Smooth muscle cell (in vitro differentiated cells): ENCODE measurements around the gene MRPL43. TPM values are rescaled to one million over a fixed set of nuclear protein-coding genes. Genes with fewer than 3 reads are reported as not detected.
"Not testable (repeated sequence)": the region's sequence is repeated elsewhere in the genome, so short reads cannot be mapped to it uniquely, and the experiment has no call there.

Source experiments
- DNase-seq: peaks from one replicate; lab custom pipeline; 2025; ENCODE audit not compliant: unreplicated experiment; lab: John Stamatoyannopoulos, UW
- H2AFZ ChIP-seq: fragments of 200-600 bp; sonication (generic); 2 replicates; pipeline ENCODE4 v1.6.0; 2016; ENCODE audit warnings: antibody characterized with exemption, low read depth, mild to moderate bottlenecking
- H3F3A ChIP-seq: fragments of 200-600 bp; sonication (generic); 2 replicates; pipeline ENCODE4 v1.6.0; 2017; ENCODE audit warnings: antibody characterized with exemption, low read depth
- H3K27ac ChIP-seq: fragments of 200-600 bp; sonication (generic); 2 replicates; pipeline ENCODE4 v1.5.1; 2016; ENCODE audit warnings: low read depth, mild to moderate bottlenecking
- H3K27me3 ChIP-seq: fragments of 200-600 bp; sonication (generic); 2 replicates; pipeline ENCODE4 v1.6.1; 2016; ENCODE audit warnings: low read depth, mild to moderate bottlenecking
- H3K36me3 ChIP-seq: fragments of 200-600 bp; sonication (generic); 2 replicates; pipeline ENCODE4 v1.5.1; 2016; ENCODE audit warnings: low read depth
- H3K4me1 ChIP-seq: fragments of 200-600 bp; sonication (generic); 2 replicates; pipeline ENCODE4 v1.5.1; 2016; ENCODE audit warnings: low read depth
- H3K4me2 ChIP-seq: fragments of 200-600 bp; sonication (generic); 2 replicates; pipeline ENCODE4 v1.6.0; 2016; ENCODE audit warnings: mild to moderate bottlenecking
- H3K4me3 ChIP-seq: fragments of 200-600 bp; sonication (generic); 2 replicates; pipeline ENCODE4 v1.5.1; 2016; ENCODE audit warnings: mild to moderate bottlenecking
- H3K79me2 ChIP-seq: fragments of 200-600 bp; sonication (generic); 2 replicates; pipeline ENCODE4 v1.6.0; 2016; ENCODE audit warnings: low read depth, mild to moderate bottlenecking
- H3K9ac ChIP-seq: fragments of 200-600 bp; sonication (generic); 2 replicates; pipeline ENCODE4 v1.6.0; 2016; ENCODE audit warnings: low read depth
- H3K9me3 ChIP-seq: fragments of 200-600 bp; sonication (generic); replicated peaks from 2 replicates; pipeline ENCODE4 v1.5.1; 2016; ENCODE audit warnings: low read depth
- H4K20me1 ChIP-seq: fragments of 200-600 bp; sonication (generic); 2 replicates; pipeline ENCODE4 v1.6.0; 2016; ENCODE audit warnings: low read depth
- CTCF ChIP-seq: fragments of 200-600 bp; sonication (generic); IDR thresholded peaks from 2 replicates; pipeline ENCODE4 v1.5.1; 2017; ENCODE audit warnings: borderline replicate concordance, mild to moderate bottlenecking, antibody characterized with exemption; ENCODE audit not compliant: insufficient read depth, poor library complexity, severe bottlenecking
- WGBS: methylation state at CpG from one replicate; pipeline ENCODE4 v1.1.7; 2016; ENCODE audit warnings: low lambda C conversion rate; 5-methylcytosine and 5-hydroxymethylcytosine counted together
- polyA plus RNA-seq: library from polyadenylated mRNA; unstranded; fragments of >200 nt; fragmentation: Nextera tagmentation; extraction: Ambion mirVana; gene quantifications from 2 replicates; pipeline ENCODE4 v1.2.1, GENCODE V29; 2016
- total RNA-seq: library from RNA; depleted of rRNA; stranded (reverse); fragments of >200 nt; gene quantifications from 2 replicates; pipeline ENCODE4 v1.2.3, GENCODE V29; 2014

MRPL43 gene
- total and polyA plus RNA-seq, 2 experiments from 2014 or later = 89.9 to 120 TPM

DNA sequence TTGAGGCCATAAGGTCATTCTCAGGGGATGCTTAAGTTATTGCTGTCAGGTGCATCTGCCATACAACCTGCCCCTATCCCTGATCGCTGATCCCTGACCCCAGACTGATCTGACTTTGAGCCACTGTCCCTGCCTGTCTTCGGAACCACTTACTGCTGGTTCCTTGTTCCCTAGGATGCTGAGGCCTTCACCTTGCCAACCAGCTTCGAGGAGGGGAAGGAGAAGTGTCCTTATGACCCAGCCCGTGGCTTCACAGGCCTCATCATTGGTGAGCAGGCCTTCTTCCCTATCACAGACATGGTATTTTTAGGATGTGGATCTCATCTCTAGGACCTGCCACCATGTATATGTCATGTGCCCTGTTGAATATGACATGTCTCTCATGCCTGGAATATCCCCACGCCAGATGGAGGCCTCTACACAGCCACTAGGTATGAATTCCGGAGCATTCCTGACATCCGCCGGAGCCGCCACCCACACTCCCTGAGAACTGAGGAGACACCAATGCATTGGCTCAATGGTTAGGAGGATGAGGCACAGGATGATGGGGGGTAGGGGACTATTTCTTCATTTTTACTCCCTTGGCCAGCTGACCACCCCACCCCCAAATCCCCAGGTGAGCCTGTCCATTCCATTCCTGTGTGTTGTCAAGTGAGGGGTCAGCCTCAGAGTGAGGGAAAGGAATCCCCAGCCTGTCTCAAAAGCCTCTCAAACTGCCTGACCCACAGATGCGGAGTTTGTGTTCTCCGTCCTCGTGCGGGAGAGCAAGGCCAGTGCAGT is 9.0 kb downstream of the MRPL43 start:
- Histone ChIP-seq H3K27ac (no peak overlapping the region), H3K9me3 (no peaks in the 10 kb centered on the region), H3K4me2 (no peak overlapping the region), H3F3A (no peaks in the 10 kb centered on the region), H3K4me3 (no peak overlapping the region), H3K9ac (no peak overlapping the region), H3K79me2 (no peaks in the 10 kb centered on the region), H3K4me1 (no peaks in the 10 kb centered on the region), H3K36me3 (no peaks in the 10 kb centered on the region), H3K27me3 (no peaks in the 10 kb centered on the region), H2AFZ (no peak overlapping the region), H4K20me1 (no peaks in the 10 kb centered on the region)
- DNase-seq = no peak
- TF ChIP-seq CTCF = no peak
- 93% methylated on average over 13 of the region's 13 CpGs for WGBS

GRCh38 chr10:100977436-100977835 is 9.9 kb downstream of the MRPL43 start:
- H3K27ac ChIP-seq = no peak overlapping the region
- H3K4me1 ChIP-seq = no peaks in the 10 kb centered on the region
- no peak for DNase-seq
- no peaks in the 10 kb centered on the region for H4K20me1 ChIP-seq
- H3K36me3 ChIP-seq = no peaks in the 10 kb centered on the region
- H3K79me2 ChIP-seq = no peaks in the 10 kb centered on the region
- no peak overlapping the region for H3K4me2 ChIP-seq
- no peaks in the 10 kb centered on the region for H3K27me3 ChIP-seq
- H3K9ac ChIP-seq = no peak overlapping the region
- H3K9me3 ChIP-seq = no peaks in the 10 kb centered on the region
- WGBS = 97% methylated on average over 6 of the region's 6 CpGs
- H3K4me3 ChIP-seq = no peak overlapping the region
- H3F3A ChIP-seq = no peaks in the 10 kb centered on the region
- TF ChIP-seq CTCF = no peak
- no peak overlapping the region for H2AFZ ChIP-seq

DNA sequence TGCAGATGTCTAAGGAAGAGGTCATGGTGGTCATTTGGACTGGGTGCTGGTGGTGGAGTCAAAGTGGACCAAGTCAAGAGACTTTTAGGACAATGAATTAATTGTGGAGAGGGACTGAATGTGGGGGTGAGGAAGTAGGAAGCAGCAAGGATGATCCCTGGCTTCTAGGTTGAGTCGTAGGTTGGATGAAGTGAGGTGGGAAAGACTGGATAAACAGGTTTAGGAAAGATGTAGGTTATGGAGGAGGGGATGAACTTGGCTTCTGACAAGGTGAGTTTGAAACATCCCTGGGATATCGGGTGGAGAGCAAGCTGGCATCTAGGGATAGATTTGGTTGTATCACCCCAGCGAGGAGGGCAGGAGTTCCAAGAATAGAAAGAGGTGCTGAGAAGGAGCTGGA is 10.4 kb downstream of the MRPL43 start:
- no peak for DNase-seq
- Histone ChIP-seq H3K9me3 (no peaks in the 10 kb centered on the region), H3K4me3 (no peak overlapping the region), H3K36me3 (no peaks in the 10 kb centered on the region), H3K9ac (no peak overlapping the region), H3F3A (no peaks in the 10 kb centered on the region), H3K4me2 (no peak overlapping the region), H3K4me1 (no peaks in the 10 kb centered on the region), H2AFZ (no peak overlapping the region), H3K27ac (no peak overlapping the region), H3K27me3 (no peaks in the 10 kb centered on the region), H3K79me2 (no peaks in the 10 kb centered on the region), H4K20me1 (no peaks in the 10 kb centered on the region)
- 73% methylated on average over 3 of the region's 3 CpGs for WGBS
- TF ChIP-seq CTCF = no peak

DNA sequence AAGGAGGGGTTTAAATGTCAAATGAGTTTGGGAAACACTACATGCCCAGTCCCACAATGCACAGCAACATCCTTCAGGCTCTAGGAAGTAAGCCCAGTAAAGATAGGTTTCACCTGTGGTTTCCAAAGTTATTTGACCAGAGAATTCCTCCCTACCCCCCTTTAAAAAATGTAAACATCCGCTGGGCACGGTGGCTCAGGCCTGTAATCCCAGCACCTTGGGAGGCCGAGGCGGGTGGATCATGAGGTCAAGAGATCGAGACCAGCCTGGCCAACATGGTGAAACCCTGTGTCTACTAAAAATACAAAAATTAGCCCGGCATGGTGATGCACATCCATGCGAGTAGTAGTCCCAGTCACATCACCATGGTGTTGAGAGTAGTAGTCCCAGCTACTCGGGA is 11.9 kb downstream of the MRPL43 start:
- not testable (repeated sequence) for H3K79me2 ChIP-seq, H3K27me3 ChIP-seq, H3K9ac ChIP-seq, H3K4me1 ChIP-seq, H3K36me3 ChIP-seq, H3K27ac ChIP-seq, H4K20me1 ChIP-seq, DNase-seq, H3K4me2 ChIP-seq, H2AFZ ChIP-seq, H3K4me3 ChIP-seq, H3F3A ChIP-seq, H3K9me3 ChIP-seq
- 90% methylated on average over 8 of the region's 8 CpGs for WGBS
